ENCODE results near the gene NACA.

GRCh38 chr12:56718636-56719035 lies 6.5 kb downstream of the NACA start:
- TF ChIP-seq, protein P1, sequence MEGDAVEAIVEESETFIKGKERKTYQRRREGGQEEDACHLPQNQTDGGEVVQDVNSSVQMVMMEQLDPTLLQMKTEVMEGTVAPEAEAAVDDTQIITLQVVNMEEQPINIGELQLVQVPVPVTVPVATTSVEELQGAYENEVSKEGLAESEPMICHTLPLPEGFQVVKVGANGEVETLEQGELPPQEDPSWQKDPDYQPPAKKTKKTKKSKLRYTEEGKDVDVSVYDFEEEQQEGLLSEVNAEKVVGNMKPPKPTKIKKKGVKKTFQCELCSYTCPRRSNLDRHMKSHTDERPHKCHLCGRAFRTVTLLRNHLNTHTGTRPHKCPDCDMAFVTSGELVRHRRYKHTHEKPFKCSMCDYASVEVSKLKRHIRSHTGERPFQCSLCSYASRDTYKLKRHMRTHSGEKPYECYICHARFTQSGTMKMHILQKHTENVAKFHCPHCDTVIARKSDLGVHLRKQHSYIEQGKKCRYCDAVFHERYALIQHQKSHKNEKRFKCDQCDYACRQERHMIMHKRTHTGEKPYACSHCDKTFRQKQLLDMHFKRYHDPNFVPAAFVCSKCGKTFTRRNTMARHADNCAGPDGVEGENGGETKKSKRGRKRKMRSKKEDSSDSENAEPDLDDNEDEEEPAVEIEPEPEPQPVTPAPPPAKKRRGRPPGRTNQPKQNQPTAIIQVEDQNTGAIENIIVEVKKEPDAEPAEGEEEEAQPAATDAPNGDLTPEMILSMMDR (IDR thresholded peaks at IDR 0.05; ENCODE audit: insufficient read depth, low read length, poor library complexity, severe bottlenecking) = no peak
- no peak for TF ChIP-seq EZH2phosphoT487 (conservative IDR thresholded peaks at IDR 0.05; ENCODE audit: low read length)

Measured in SU-DHL-6 (cell line).